Common myeloid progenitor, CD34-positive (primary cell): ENCODE results near the gene OTUD5.

ENCODE experiments used
- CTCF ChIA-PET: fragments of 350-600 bp; sonication (Branson Sonifier 250); formaldehyde crosslinking; loops from one replicate; lab custom pipeline; 2021; ENCODE audit warnings: antibody characterized with exemption; lab: Charles Lee
- POLR2A ChIA-PET: fragments of 350-600 bp; sonication (Branson Sonifier 250); formaldehyde crosslinking; loops from one replicate; lab custom pipeline; 2021; ENCODE audit warnings: antibody characterized with exemption; lab: Charles Lee
- DNase-seq, 3 donors: peaks; one replicate each; pipeline versions ENCODE4 v3.0.0 to v3.0.0-alpha.2; 2013
- H3K27ac ChIP-seq, 2 experiments: 1 replicate in 1 of 2; 2 replicates in 1 of 2; pipeline ENCODE4 v1.7.0; 2013; ENCODE audit warnings: inconsistent platforms in 2 of 2, low read length in 2 of 2, mild to moderate bottlenecking in 2 of 2, low read depth in 1 of 2, moderate library complexity in 1 of 2; ENCODE audit not compliant: severe bottlenecking in 2 of 2, insufficient read depth in 1 of 2, poor library complexity in 1 of 2
- H3K27me3 ChIP-seq, 5 experiments: replicated peaks in 2 of 5; 1 replicate in 3 of 5; 2 replicates in 2 of 5; pipeline versions ENCODE4 v1.6.1 to v1.7.0; 2013; ENCODE audit warnings: low read length in 4 of 5, mild to moderate bottlenecking in 2 of 5, moderate library complexity in 2 of 5, inconsistent platforms in 1 of 5; ENCODE audit not compliant: insufficient read depth in 5 of 5, control insufficient read depth in 4 of 5
- H3K36me3 ChIP-seq, 4 experiments: 1 replicate in 2 of 4; 2 replicates in 2 of 4; pipeline versions ENCODE4 v1.6.1 to v1.7.0; 2013; ENCODE audit warnings: low read length in 3 of 4, control low read depth in 1 of 4, mild to moderate bottlenecking in 1 of 4; ENCODE audit not compliant: control insufficient read depth in 4 of 4, insufficient read depth in 4 of 4
- H3K4me1 ChIP-seq, 4 experiments: 1 replicate in 3 of 4; 2 replicates in 1 of 4; pipeline versions ENCODE4 v1.6.1 to v1.7.1; 2013; ENCODE audit warnings: low read length in 3 of 4, mild to moderate bottlenecking in 3 of 4, control low read depth in 1 of 4, inconsistent platforms in 1 of 4, moderate library complexity in 1 of 4; ENCODE audit not compliant: control insufficient read depth in 4 of 4, insufficient read depth in 4 of 4; ENCODE audit errors: control extremely low read depth in 1 of 4
- H3K4me3 ChIP-seq, 7 experiments: 1 replicate in 4 of 7; 2 replicates in 3 of 7; pipeline versions ENCODE4 v1.5.1 to v1.7.0; 2013; ENCODE audit warnings: mild to moderate bottlenecking in 7 of 7, low read length in 6 of 7, moderate library complexity in 6 of 7, inconsistent platforms in 2 of 7, low read depth in 2 of 7, control low read depth in 1 of 7; ENCODE audit not compliant: insufficient read depth in 4 of 7, control insufficient read depth in 1 of 7; ENCODE audit errors: extremely low read depth in 1 of 7
- H3K9me3 ChIP-seq, 5 experiments: 1 replicate in 4 of 5; 2 replicates in 1 of 5; pipeline versions ENCODE4 v1.6.1 to v1.7.1; 2013; ENCODE audit warnings: low read length in 4 of 5, mild to moderate bottlenecking in 2 of 5, inconsistent platforms in 1 of 5, low read depth in 1 of 5, moderate library complexity in 1 of 5; ENCODE audit not compliant: control insufficient read depth in 4 of 5, insufficient read depth in 2 of 5; ENCODE audit errors: control extremely low read depth in 1 of 5
- WGBS: methylation state at CpG from one replicate; pipeline ENCODE4 v1.1.5; 2013; ENCODE audit not compliant: insufficient coverage; 5-methylcytosine and 5-hydroxymethylcytosine counted together

OTUD5 gene

DNA sequence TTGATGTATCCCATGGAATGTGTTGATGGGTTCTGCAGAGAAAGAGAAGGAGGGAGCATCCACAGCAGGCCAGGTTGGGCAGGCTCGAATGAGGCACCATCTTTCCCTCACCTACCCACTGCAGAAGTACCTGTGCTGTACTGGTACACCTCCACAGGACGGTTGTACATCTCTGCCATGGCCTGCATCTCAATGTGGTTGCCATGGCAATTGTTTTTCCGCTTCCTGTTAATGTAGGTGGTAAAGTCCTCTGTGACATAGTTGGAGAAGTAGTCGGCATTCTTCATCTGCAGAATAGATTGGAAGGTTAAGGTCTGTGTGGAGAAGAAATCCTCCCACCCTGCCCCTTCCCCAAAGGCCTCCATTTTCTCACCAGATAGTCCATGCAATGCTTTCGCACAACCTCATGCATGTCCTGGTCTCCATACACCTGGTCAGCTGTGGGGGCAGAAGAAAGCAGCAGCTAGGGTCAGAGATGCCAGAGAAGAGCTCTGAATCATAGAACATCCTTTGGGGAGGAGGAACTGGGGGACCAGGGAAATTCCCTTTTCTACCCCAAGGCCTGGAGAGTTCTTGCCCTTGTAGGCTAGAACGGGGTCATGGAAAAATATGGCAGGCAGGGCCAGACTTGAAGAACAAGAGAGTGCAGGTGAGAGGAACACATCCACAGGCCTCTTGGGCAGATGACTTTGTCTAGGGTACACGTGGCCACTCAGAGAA is 22.7 kb downstream of the OTUD5 start:
- Histone ChIP-seq H3K27me3 (peaks cover 0 to 4% (median 0%) of the 10 kb centered on the region in 5 experiments), H3K9me3 (no peaks in the 10 kb centered on the region), H3K4me1 (peaks cover 17 to 50% (median 47%) of the 10 kb centered on the region in 4 experiments), H3K4me3 (peak overlapping the region in 2 of 7 experiments; percentile 26 to 28), H3K27ac (no peak overlapping the region), H3K36me3 (peaks cover 4 to 28% (median 16%) of the 10 kb centered on the region in 4 experiments)
- DNase-seq, result no peak
- ChIA-PET POLR2A (no interaction called here), CTCF (no interaction called here)
- WGBS, result 45% methylated on average over 2 of the region's 7 CpGs

DNA sequence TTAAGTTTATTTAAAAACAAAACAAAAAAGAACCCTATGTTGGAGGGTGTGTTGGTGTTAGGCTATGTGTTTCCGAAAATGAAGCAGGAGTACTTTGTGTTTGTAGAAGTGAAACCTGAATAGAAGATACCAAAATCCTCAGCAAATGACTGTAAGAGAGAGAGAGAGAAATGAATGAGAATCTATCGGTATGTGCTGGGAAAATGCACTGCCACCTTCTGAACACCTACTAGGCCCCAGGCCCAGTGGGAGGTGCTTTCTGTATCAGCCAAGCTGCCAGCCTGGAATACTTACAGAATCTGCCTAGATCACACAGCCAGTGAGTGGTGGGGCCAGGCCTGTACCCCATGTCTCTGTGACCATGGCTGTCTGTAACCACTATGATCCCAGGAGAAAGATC is 23.6 kb downstream of the OTUD5 start:
- 83% methylated on average over 1 of the region's 2 CpGs for WGBS
- H3K4me3 ChIP-seq, result no peak overlapping the region
- ChIA-PET CTCF (no interaction called here), POLR2A (no interaction called here)
- no peaks in the 10 kb centered on the region for H3K9me3 ChIP-seq
- peaks cover 4 to 28% (median 16%) of the 10 kb centered on the region in 4 experiments for H3K36me3 ChIP-seq
- peaks cover 10 to 41% (median 37%) of the 10 kb centered on the region in 4 experiments for H3K4me1 ChIP-seq
- peaks cover 0 to under 1% (median 0%) of the 10 kb centered on the region in 5 experiments for H3K27me3 ChIP-seq
- no peak overlapping the region for H3K27ac ChIP-seq
- DNase-seq, result no peak

DNA sequence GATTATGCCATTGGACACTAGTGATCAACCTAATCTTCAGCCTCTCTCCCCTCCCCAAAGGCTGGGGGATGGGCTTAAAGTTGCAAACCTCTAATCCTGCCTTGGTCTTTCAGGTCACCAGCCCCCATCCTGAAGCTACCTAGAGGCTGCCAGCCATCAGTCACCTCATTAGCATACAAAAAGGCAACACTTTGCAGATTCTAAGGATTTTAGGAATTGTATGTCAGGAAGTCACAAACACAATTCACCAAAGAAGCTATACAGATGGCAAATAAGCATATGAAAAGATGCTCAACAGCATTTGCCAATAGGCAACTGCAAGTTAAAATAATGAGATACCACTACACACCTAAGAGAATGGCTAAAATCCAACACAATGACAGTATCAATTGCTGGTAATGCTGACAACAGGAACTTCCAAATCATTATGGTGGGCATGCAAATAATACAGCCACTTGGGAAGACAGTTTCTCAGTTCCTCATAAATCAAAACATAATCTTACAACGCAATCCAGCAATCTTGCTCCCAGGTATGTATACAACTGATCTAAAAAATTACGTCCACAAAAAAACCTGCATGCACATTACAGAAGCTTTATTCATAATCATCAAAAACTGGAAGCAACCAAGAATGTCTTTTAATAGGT is 29.5 kb downstream of the OTUD5 start:
- no peak overlapping the region for H3K27ac ChIP-seq
- H3K4me3 ChIP-seq, result no peak overlapping the region
- POLR2A ChIA-PET, result no interaction called here
- CTCF ChIA-PET, result interaction anchor here (1.3 kb wide), 1 partner anchor 12 kb away, joined by 5 read pairs; no protein-coding TSS in a partner anchor
- DNase-seq, result no peak
- peaks cover 4 to 43% (median 19%) of the 10 kb centered on the region in 4 experiments for H3K36me3 ChIP-seq
- H3K27me3 ChIP-seq, result no peaks in the 10 kb centered on the region
- H3K4me1 ChIP-seq, result peaks cover 0 to 3% (median 2%) of the 10 kb centered on the region in 4 experiments
- H3K9me3 ChIP-seq, result no peaks in the 10 kb centered on the region
- WGBS, result 80% methylated on average over 1 of the region's 2 CpGs

DNA sequence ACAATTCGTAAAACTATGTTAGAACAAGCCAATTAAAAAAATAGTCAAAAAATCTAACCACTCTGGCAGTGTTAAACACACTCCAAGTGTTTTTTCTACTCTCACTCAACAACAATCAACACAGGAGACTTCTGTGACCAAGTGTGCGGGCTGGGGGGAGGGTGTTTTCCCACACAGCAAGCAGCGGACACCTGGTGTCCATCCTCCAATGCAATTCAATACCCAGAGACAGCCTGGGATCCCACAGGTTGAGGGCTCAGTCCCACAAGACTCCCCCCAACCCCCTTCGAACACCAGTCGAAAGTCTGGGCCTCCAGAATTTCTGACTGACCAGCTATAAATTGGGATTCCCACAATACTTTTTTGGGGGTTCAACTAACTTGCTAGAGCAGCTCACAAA is 30.3 kb downstream of the OTUD5 start:
- H3K36me3 ChIP-seq, result peaks cover 4 to 48% (median 21%) of the 10 kb centered on the region in 4 experiments
- no peaks in the 10 kb centered on the region for H3K9me3 ChIP-seq
- DNase-seq, result no peak
- POLR2A ChIA-PET, result no interaction called here
- CTCF ChIA-PET, result interaction anchor here (1.3 kb wide), 1 partner anchor 13 kb away, joined by 5 read pairs; no protein-coding TSS in a partner anchor
- WGBS, result no CpG with 5 or more reads among the region's 5 CpGs
- no peak overlapping the region for H3K27ac ChIP-seq
- no peak overlapping the region for H3K4me3 ChIP-seq
- peaks cover 0 to 5% (median 2%) of the 10 kb centered on the region in 4 experiments for H3K4me1 ChIP-seq
- H3K27me3 ChIP-seq, result no peaks in the 10 kb centered on the region

DNA sequence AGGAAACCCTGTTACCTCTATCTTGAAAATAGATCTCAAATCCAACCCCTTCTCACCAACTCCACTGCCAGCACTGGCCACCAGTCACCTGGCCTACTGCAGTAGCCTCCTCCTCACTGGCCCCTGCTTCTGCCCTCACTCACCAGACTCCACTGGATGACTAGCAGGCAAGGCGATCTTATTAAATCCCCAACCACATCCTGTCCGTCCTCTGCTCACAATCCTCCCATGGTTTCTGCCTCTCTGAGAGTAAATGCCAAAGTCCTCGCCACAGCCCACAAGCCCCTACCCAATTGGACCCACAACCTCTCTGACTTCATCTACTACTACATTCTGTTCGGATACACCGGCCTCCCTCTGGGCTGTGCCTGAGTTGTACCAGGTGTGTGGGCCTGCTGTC is 33.1 kb downstream of the OTUD5 start:
- Histone ChIP-seq H3K27me3 (no peaks in the 10 kb centered on the region), H3K27ac (no peak overlapping the region), H3K9me3 (no peaks in the 10 kb centered on the region), H3K36me3 (peaks cover 4 to 43% (median 20%) of the 10 kb centered on the region in 4 experiments), H3K4me1 (peaks cover 12 to 30% (median 23%) of the 10 kb centered on the region in 4 experiments), H3K4me3 (no peak overlapping the region)
- ChIA-PET CTCF (interaction anchor here (0.6 kb wide), 1 partner anchor 29 kb away, joined by 4 read pairs; no protein-coding TSS in a partner anchor), POLR2A (interaction anchor here (1.0 kb wide), 1 partner anchor 12 kb away, joined by 4 read pairs; no protein-coding TSS in a partner anchor)
- DNase-seq, result no peak
- WGBS, result 89% methylated on average over 3 of the region's 5 CpGs

DNA sequence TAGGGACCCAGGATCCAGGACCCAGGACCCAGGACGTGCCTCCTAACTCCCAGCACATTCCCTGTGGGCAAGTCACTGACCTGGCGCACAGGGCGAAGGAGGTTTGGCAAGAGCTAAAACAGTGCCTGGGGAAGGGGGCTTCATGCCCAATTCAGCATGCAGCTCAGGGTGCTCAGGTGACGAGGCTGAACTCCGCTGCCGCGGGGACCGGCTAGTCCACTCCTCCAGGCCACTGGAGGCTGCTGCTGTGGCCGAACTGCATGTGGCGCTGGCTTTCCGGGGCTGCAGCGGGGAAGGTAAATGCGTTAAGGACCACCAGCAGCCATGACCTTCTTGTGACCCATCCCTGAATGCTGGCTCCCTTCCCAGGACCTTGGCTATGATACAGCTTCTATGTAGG is 33.6 kb downstream of the OTUD5 start:
- no peaks in the 10 kb centered on the region for H3K27me3 ChIP-seq
- peaks cover 4 to 43% (median 20%) of the 10 kb centered on the region in 4 experiments for H3K36me3 ChIP-seq
- ChIA-PET CTCF (interaction anchor here (0.6 kb wide), 1 partner anchor 29 kb away, joined by 4 read pairs; no protein-coding TSS in a partner anchor), POLR2A (interaction anchor here (1.0 kb wide), 1 partner anchor 13 kb away, joined by 4 read pairs; no protein-coding TSS in a partner anchor)
- no peak overlapping the region for H3K4me3 ChIP-seq
- DNase-seq, result no peak
- WGBS, result 96% methylated on average over 13 of the region's 13 CpGs
- no peak overlapping the region for H3K27ac ChIP-seq
- H3K9me3 ChIP-seq, result no peaks in the 10 kb centered on the region
- peaks cover 12 to 30% (median 25%) of the 10 kb centered on the region in 4 experiments for H3K4me1 ChIP-seq
